Suprapubic skin (tissue), 4 donors: ENCODE results near the gene CDH26. TPM values are rescaled to one million over a fixed set of nuclear protein-coding genes. Genes with fewer than 3 reads are reported as not detected.

Experiments used
- DNase-seq, 2 donors: peaks; one replicate each; pipeline ENCODE4 v3.0.0-alpha.2; 2019; ENCODE audit warnings: low spot score in 2 of 2
- H3K27ac ChIP-seq: fragments of 200-600 bp; sonication (generic); one replicate; pipeline ENCODE4 v1.5.1; 2019
- H3K27me3 ChIP-seq: fragments of 200-600 bp; sonication (generic); one replicate; pipeline ENCODE4 v1.5.1; 2019
- H3K36me3 ChIP-seq: fragments of 200-600 bp; sonication (generic); one replicate; pipeline ENCODE4 v1.5.1; 2019
- H3K4me1 ChIP-seq: fragments of 200-600 bp; sonication (generic); one replicate; pipeline ENCODE4 v1.5.1; 2019
- H3K4me3 ChIP-seq: fragments of 200-600 bp; sonication (generic); one replicate; pipeline ENCODE4 v1.5.1; 2019; ENCODE audit warnings: mild to moderate bottlenecking
- H3K9me3 ChIP-seq: fragments of 200-600 bp; sonication (generic); one replicate; pipeline ENCODE4 v1.5.1; 2019
- CTCF ChIP-seq, 2 donors: fragments of 200-600 bp in 1 of 2; fragments of 450-650 bp in 1 of 2; sonication (generic) in 1 of 2; IDR thresholded peaks; one replicate each; pipeline ENCODE4 v1.5.1; 2016 to 2019; ENCODE audit warnings: antibody characterized with exemption in 2 of 2, mild to moderate bottlenecking in 1 of 2, moderate library complexity in 1 of 2
- EP300 ChIP-seq: sonication (generic); formaldehyde crosslinking; IDR thresholded peaks from one replicate; pipeline ENCODE4 v1.6.1; 2017; ENCODE audit warnings: antibody characterized with exemption
- POLR2A ChIP-seq, 2 donors: fragments of 450-650 bp; IDR thresholded peaks; one replicate each; pipeline ENCODE4 v1.6.1; 2017; ENCODE audit warnings: antibody characterized with exemption in 2 of 2, mild to moderate bottlenecking in 2 of 2, moderate library complexity in 2 of 2
- POLR2AphosphoS5 ChIP-seq, 3 donors: sonication (generic); formaldehyde crosslinking; IDR thresholded peaks; one replicate each; pipeline ENCODE4 v1.6.1; 2017; ENCODE audit warnings: antibody characterized with exemption in 3 of 3
- WGBS: methylation state at CpG from one replicate; pipeline ENCODE4 v1.1.5; 2018; 5-methylcytosine and 5-hydroxymethylcytosine counted together
- total RNA-seq, 4 donors: library from RNA; depleted of rRNA; stranded (reverse); fragments of >200 nt; gene quantifications; one replicate each; pipeline ENCODE4 v1.1.0, GENCODE V29; 2016

CDH26 gene
- total RNA-seq, 4 donors from 2014 or later, result 1.4 to 2.2 (median 2.0) TPM

DNA sequence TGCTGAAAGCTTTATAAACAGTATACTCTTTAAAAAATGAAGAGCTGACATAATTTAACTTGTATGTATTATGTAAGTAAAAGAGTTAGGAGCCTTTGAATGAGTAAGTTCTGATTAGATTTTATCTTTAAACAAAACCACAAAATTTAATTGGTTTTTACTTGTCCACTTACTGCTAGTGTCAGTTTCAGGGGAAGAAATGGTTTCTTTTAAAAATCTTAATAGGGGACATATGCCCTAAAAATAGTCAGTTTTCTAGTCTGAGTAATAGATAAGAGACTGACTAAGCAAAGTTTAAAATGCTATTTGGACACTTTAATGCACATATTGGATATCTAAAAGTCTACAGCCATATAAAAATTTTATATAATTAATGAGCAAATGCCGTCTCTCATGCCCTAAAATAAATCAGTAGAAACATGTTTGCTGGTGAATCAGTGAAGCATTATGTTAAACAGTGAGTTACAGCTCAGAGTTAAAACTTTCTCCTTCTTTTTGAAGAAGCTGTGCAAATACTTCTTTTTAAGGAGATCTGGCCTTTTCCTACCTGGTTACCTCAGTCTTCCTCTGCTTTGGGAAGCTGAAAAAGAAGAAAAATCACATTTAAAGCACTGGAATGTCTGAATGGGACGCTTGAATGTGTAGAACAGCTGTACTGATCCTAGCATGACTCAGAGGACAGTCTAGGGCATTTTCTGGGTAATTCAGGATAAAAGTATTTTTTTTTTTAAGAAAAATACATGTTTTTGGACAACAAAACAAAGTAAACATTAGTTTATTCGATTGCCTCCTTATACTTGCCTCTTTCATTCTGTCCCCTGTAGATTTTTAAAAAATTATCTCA lies 55.3 kb downstream of the CDH26 start:
- no peaks in the 10 kb centered on the region for H3K36me3 ChIP-seq
- H3K9me3 ChIP-seq, result no peaks in the 10 kb centered on the region
- 65% methylated on average over 3 of the region's 3 CpGs for whole genome bisulfite sequencing
- no peak overlapping the region for H3K4me3 ChIP-seq
- no peak for DNase-seq
- no peak overlapping the region for H3K27ac ChIP-seq
- no peak for TF ChIP-seq EP300
- no peak for TF ChIP-seq POLR2A (IDR thresholded peaks at IDR 0.05)
- TF ChIP-seq POLR2AphosphoS5 (IDR thresholded peaks at IDR 0.05), result no peak
- TF ChIP-seq CTCF (IDR thresholded peaks at IDR 0.05), result no peak
- no peaks in the 10 kb centered on the region for H3K27me3 ChIP-seq
- no peaks in the 10 kb centered on the region for H3K4me1 ChIP-seq

GRCh38 chr20:60016406-60016805 lies 58.2 kb downstream of the CDH26 start:
- H3K4me1 ChIP-seq, result no peaks in the 10 kb centered on the region
- no peak for DNase-seq
- TF ChIP-seq POLR2A (IDR thresholded peaks at IDR 0.05) (no peak), POLR2AphosphoS5 (IDR thresholded peaks at IDR 0.05) (no peak), CTCF (IDR thresholded peaks at IDR 0.05) (no peak), EP300 (no peak)
- no peak overlapping the region for H3K4me3 ChIP-seq
- no peaks in the 10 kb centered on the region for H3K36me3 ChIP-seq
- H3K27me3 ChIP-seq, result no peaks in the 10 kb centered on the region
- no peaks in the 10 kb centered on the region for H3K9me3 ChIP-seq
- no peak overlapping the region for H3K27ac ChIP-seq

DNA sequence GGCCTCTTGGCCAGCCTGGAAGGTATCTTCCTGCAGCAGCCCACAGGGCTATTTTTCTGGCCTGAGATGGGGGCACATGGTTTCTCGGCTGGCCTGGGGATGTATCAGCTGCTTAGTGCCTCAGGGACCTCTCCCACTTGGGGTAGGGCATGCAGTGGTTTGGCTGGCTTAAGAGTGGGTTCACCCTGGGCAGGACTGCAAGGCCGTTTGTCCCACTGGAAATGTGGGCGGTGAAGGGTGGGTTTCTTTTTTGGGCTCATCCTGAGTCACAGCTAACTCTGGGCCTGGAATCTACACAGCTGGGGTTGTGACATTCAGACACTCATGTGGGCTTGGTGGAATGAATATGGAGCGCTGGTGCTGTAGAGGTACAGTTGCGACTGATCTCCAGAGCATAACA lies 62.0 kb downstream of the CDH26 start:
- Histone ChIP-seq H3K4me1 (no peaks in the 10 kb centered on the region), H3K27ac (no peak overlapping the region), H3K36me3 (no peaks in the 10 kb centered on the region), H3K9me3 (no peaks in the 10 kb centered on the region), H3K4me3 (no peak overlapping the region), H3K27me3 (no peaks in the 10 kb centered on the region)
- DNase-seq, result no peak
- TF ChIP-seq POLR2AphosphoS5 (IDR thresholded peaks at IDR 0.05) (no peak), POLR2A (IDR thresholded peaks at IDR 0.05) (no peak), EP300 (no peak), CTCF (IDR thresholded peaks at IDR 0.05) (no peak)
- 94% methylated on average over 3 of the region's 5 CpGs for WGBS

- WGBS, result 63% methylated on average over 1 of the region's 1 CpG
These were observed 62.9 kb downstream of the CDH26 start for GRCh38 chr20:60021104-60021503.

More at GRCh38 chr20:60021104-60021503, 62.9 kb downstream of the CDH26 start:
- no peak overlapping the region for H3K4me3 ChIP-seq
- H3K9me3 ChIP-seq, result no peaks in the 10 kb centered on the region
- no peak for TF ChIP-seq CTCF (IDR thresholded peaks at IDR 0.05)
- no peak for TF ChIP-seq EP300
- TF ChIP-seq POLR2AphosphoS5 (IDR thresholded peaks at IDR 0.05), result no peak
- no peak for TF ChIP-seq POLR2A (IDR thresholded peaks at IDR 0.05)
- DNase-seq, result no peak
- H3K4me1 ChIP-seq, result no peaks in the 10 kb centered on the region
- H3K36me3 ChIP-seq, result no peaks in the 10 kb centered on the region
- no peak overlapping the region for H3K27ac ChIP-seq
- no peaks in the 10 kb centered on the region for H3K27me3 ChIP-seq
